Measurements from ENCODE around the gene SLC22A1.

SLC22A1 gene

GRCh38 chr6:160188773-160189172 is 67.2 kb downstream of the SLC22A1 start:
- no peak for DNase-seq

GRCh38 chr6:160190081-160190480 is 68.5 kb downstream of the SLC22A1 start:
- DNase-seq, result no peak

DNA sequence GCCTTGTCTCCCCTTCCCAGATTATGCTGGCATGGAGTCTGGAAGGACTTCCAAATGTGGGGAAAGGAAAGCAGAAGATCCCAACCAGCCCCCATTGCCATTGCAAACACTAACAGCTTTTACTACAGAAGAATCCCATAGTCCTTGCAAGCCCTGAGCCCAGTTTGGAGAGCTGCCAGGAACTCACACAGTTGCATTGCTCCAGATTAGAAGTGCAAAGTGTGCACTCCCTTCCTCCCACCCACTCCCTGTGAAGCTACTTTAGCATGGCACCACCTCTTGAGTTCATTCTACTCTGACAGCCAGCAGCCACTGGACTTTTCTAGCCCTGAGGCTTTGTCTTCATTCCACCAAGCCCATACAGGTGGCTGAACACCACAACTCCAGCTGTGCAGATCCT is 69.4 kb downstream of the SLC22A1 start:
- no peak for DNase-seq

DNA sequence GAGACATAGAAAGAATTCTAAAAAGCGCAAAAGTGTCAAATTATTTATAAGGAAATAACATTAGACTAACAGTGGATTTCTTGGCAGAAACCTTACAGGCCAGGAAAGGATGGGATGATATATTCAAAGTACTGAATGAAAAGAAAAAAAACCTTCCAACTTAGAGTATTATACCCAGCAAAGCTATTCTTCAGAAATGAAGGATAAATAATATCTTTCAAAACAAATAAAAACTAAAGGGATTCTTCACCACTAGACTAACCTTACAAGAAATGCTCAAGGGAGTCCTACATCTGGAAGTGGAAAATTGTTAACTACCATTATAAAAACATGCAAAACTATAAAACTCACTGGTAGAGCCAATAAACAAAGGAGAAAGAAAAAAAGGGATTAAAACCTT is 71.2 kb downstream of the SLC22A1 start:
- no peak for DNase-seq

- DNase-seq, result no peak
Observed at GRCh38 chr6:160194808-160195207, 73.2 kb downstream of the SLC22A1 start.

- no peak for DNase-seq
Observed at GRCh38 chr6:160197662-160198061, 76.0 kb downstream of the SLC22A1 start.

GRCh38 chr6:160198606-160199211 is 77.1 kb downstream of the SLC22A1 start:
- DNase-seq, result no peak

GRCh38 chr6:160201061-160201460 is 79.4 kb downstream of the SLC22A1 start:
- no peak for DNase-seq

- no peak for DNase-seq
Observed at GRCh38 chr6:160202411-160202810, 80.8 kb downstream of the SLC22A1 start.

DNA sequence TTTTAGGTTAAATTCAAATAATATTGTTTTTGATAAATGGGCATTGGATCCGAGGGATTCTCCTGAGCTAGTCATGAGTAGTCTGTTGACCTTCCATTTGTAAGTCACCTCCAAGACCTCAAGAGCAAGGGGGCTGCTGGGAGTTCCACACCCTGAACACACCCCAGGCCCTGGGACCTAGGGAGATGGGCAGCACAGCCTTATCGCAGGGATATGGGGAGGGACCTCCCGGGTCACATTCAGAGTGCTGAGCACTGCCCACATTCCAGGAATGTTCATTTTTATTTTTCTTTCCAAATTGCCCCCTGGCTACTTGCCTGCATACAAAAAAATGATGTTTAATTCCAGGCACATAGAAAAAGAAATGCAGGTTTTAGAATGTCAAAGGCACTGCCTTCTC is 81.5 kb downstream of the SLC22A1 start:
- no peak for DNase-seq

DNA sequence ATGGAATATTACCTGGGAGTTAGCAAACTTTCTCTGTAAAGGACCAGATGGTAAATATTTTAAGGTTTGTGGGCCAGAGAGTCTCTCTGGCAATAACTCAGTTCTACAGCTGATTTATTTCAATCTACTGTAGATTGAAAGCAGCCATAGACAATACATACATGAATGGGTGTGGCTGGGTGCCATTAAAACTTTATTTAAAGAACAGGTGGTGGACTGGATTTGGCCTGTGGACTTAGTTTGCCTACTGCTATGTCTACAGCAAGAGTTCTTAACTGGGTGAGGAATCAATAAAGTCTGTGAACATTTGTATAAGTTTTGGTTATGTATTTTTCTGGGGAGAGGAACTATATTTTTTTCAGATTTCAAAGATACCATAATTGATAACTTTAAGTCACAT is 81.9 kb downstream of the SLC22A1 start:
- DNase-seq, result no peak

DNA sequence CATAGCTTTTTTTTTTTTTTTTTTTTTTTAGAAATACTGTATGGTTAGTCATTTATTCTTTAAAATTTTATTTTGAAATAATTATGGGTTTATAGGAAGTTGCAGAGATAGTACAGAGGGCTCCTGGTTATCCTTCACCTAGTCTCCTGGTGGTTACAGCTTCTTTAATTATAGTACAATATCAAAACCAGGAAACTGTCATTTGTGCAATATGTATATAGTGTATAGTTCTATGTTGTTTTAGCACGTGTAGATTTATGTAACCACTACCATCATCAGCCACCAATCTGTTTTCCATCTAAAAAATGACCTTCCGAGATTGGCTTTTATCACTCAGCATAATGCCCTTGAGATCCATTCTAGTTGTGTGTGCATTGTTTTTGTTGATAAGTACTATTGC is 82.3 kb downstream of the SLC22A1 start:
- no peak for DNase-seq

- DNase-seq, result no peak
Observed at GRCh38 chr6:160204710-160205109, 83.1 kb downstream of the SLC22A1 start.

GRCh38 chr6:160207618-160208017 is 86.0 kb downstream of the SLC22A1 start:
- no peak for DNase-seq
